Activated CD4-positive, alpha-beta memory T cell treated with anti-CD3 and anti-CD28 coated beads, Interleukin-2, amount 10 ng/mL, durations not matched to agents 7 days and 5 days (primary cell): Measurements from ENCODE around the gene SEMG1. TPM values are rescaled to one million over a fixed set of nuclear protein-coding genes. Genes with fewer than 3 reads are reported as not detected.

Experiments used
- total RNA-seq, 2 experiments: library from RNA; stranded (reverse); gene quantifications; one replicate each; pipeline ENCODE4 v1.2.3, GENCODE V29; 2021

Gene SEMG1
- total RNA-seq, 2 experiments from 2014 or later = not detected

Other genes with a start within 250 kb of the SEMG1 start
- 10 to 100 TPM; 16.0 to 16.4 TPM for gene TOMM34, start 246.6 kb upstream of the SEMG1 start, total RNA-seq
- gene STK4, start 240.5 kb upstream of the SEMG1 start, total RNA-seq = 100 to 1,000 TPM; 204 to 213 TPM
- gene KCNS1, start 105.9 kb upstream of the SEMG1 start, total RNA-seq = under 1 TPM; 0.13 TPM
- under 1 TPM; 0.63 to 0.73 TPM for gene WFDC5, start 91.9 kb upstream of the SEMG1 start, total RNA-seq
- gene WFDC12, start 82.6 kb upstream of the SEMG1 start, total RNA-seq = not detected
- gene PI3, start 32.1 kb upstream of the SEMG1 start, total RNA-seq = not detected
- not detected for gene SEMG2, start 14.3 kb downstream of the SEMG1 start, total RNA-seq
- gene SLPI, start 47.5 kb downstream of the SEMG1 start, total RNA-seq = under 1 TPM; 0.40 to 0.45 TPM
- gene RBPJL, start 99.8 kb downstream of the SEMG1 start, total RNA-seq = not detected
- gene MATN4, start 101.3 kb downstream of the SEMG1 start, total RNA-seq = 1 to 10 TPM in 1 of 2 experiments, under 1 TPM in 1; 0.83 to 1.5 TPM
- gene SDC4, start 141.4 kb downstream of the SEMG1 start, total RNA-seq = 10 to 100 TPM; 28.1 to 28.3 TPM
- 10 to 100 TPM; 22.1 to 24.2 TPM for gene SYS1, start 156.1 kb downstream of the SEMG1 start, total RNA-seq
- gene TP53TG5, start 171.3 kb downstream of the SEMG1 start, total RNA-seq = not detected
- gene DBNDD2, start 201.3 kb downstream of the SEMG1 start, total RNA-seq = 10 to 100 TPM; 11.4 to 13.1 TPM
- gene PIGT, start 209.1 kb downstream of the SEMG1 start, total RNA-seq = 10 to 100 TPM; 52.4 to 53.0 TPM